Psoas muscle (tissue), 8 donors: ENCODE data around the gene GRID1. TPM values are rescaled to one million over a fixed set of nuclear protein-coding genes. Genes with fewer than 3 reads are reported as not detected.

Experiments used
- ATAC-seq, 4 donors: fragments of 200-7000 bp; cut with Tn5 transposase; one replicate each; pipeline ENCODE4 v1.9.1; 2020; ENCODE audit warnings: moderate library complexity in 3 of 4, mild to moderate bottlenecking in 2 of 4
- DNase-seq, 2 donors: peaks; one replicate each; pipeline ENCODE4 v3.0.0-alpha.2; 2020
- H3K27ac ChIP-seq: fragments of 200-600 bp; one replicate; pipeline ENCODE4 v1.8.0; 2022
- H3K27me3 ChIP-seq, 3 donors: fragments of 200-600 bp in 1 of 3; one replicate each; pipeline versions ENCODE4 v1.6.1 to v1.8.0; 2013 to 2022; ENCODE audit warnings: low read length in 2 of 3, mild to moderate bottlenecking in 2 of 3, moderate library complexity in 1 of 3; ENCODE audit not compliant: insufficient read depth in 3 of 3
- H3K36me3 ChIP-seq, 2 donors: fragments of 200-600 bp in 1 of 2; one replicate each; pipeline versions ENCODE4 v1.6.1 to v1.8.0; 2013 to 2022; ENCODE audit warnings: low read depth in 1 of 2, mild to moderate bottlenecking in 1 of 2, moderate library complexity in 1 of 2; ENCODE audit not compliant: insufficient read depth in 1 of 2
- H3K4me1 ChIP-seq: fragments of 200-600 bp; one replicate; pipeline ENCODE4 v1.8.0; 2022
- H3K4me3 ChIP-seq: fragments of 200-600 bp; one replicate; pipeline ENCODE4 v1.8.0; 2022; ENCODE audit warnings: mild to moderate bottlenecking
- H3K9me3 ChIP-seq: fragments of 200-600 bp; one replicate; pipeline ENCODE4 v1.8.0; 2022
- WGBS, 3 donors: extraction: QIAGEN DNeasy Blood & Tissue Kit; methylation state at CpG; one replicate each; pipeline versions ENCODE4 v1.1.6 to v1.1.7; 2013; 5-methylcytosine and 5-hydroxymethylcytosine counted together
- intact Hi-C, 2 donors: fragments of 100-400 bp; cut with DNase I; formaldehyde crosslinking; loops; one replicate each; pipeline versions ENCODE4 v1.11.0 to v1.14.2; 2022
- polyA plus RNA-seq, 3 donors: library from polyadenylated mRNA; stranded (reverse); fragments of 200-250 nt; gene quantifications; one replicate each; pipeline ENCODE4 v1.2.3, GENCODE V29; 2013
- total RNA-seq, 4 donors: library from RNA; stranded (reverse); fragmentation: NEBNext Ultra II Directional in 2 of 4; extraction: Animal tissue kit (Norgen Biotek cat#: 25700) in 2 of 4; gene quantifications; one replicate each; pipeline versions ENCODE4 v1.2.1 to v1.2.4, GENCODE V29; 2021 to 2023
- TF ChIP-seq, protein P1 (sequence below): fragments of 200-600 bp; IDR thresholded peaks from one replicate; pipeline ENCODE4 v1.8.0; 2022; ENCODE audit warnings: antibody characterized with exemption
- donor health status: healthy with polysubstance abuse.
- donor health status: DM: no; HTN: no; CAD: no; lungs with moderate emphysema.
- donor health status: Bipolar disorder and iron deficiency.
- donor health status: healthy.
- donor health status: DM: yes; HTN: yes; CAD: no.
- donor health status: DM: no; HTN: no; CAD: no.
- donor health status: DM: no; HTN: no; CAD: no.
- donor health status: DM: yes; HTN: yes; CAD: no.

Gene GRID1
- total and polyA plus RNA-seq, 7 donors: 0.17 to 0.56 (median 0.24) TPM

DNA sequence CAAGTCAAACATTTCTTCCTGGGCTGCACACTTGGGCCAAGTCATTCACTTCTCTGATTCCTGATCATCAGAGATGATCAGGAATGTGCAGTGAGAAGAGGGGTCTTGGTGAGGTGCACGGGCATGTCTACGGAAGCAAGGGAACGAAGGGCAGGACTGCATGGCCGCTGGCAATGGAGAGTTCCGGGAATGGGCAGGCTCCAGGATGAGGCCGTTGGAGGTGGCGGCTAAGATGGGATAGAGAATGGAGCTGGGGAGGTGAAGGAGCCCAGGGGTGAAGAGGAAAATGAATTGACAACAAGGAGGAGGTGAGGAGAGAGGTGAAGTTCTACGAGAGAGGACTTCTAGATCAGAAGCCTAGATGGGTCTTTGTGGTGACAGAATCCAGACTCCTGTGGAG is 260.0 kb downstream of the GRID1 start:
- TF ChIP-seq, protein P1, sequence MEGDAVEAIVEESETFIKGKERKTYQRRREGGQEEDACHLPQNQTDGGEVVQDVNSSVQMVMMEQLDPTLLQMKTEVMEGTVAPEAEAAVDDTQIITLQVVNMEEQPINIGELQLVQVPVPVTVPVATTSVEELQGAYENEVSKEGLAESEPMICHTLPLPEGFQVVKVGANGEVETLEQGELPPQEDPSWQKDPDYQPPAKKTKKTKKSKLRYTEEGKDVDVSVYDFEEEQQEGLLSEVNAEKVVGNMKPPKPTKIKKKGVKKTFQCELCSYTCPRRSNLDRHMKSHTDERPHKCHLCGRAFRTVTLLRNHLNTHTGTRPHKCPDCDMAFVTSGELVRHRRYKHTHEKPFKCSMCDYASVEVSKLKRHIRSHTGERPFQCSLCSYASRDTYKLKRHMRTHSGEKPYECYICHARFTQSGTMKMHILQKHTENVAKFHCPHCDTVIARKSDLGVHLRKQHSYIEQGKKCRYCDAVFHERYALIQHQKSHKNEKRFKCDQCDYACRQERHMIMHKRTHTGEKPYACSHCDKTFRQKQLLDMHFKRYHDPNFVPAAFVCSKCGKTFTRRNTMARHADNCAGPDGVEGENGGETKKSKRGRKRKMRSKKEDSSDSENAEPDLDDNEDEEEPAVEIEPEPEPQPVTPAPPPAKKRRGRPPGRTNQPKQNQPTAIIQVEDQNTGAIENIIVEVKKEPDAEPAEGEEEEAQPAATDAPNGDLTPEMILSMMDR: no peak
- intact Hi-C loops: no loop called here
- H3K9me3 ChIP-seq: no peaks in the 10 kb centered on the region
- H3K36me3 ChIP-seq: no peaks in the 10 kb centered on the region
- no peaks in the 10 kb centered on the region for H3K27me3 ChIP-seq
- H3K27ac ChIP-seq: no peak overlapping the region
- ATAC-seq (no peak), DNase-seq (no peak)
- 89 to 95% (median 90%) methylated on average over 8 of the region's 8 CpGs for WGBS, 3 donors
- no peaks in the 10 kb centered on the region for H3K4me1 ChIP-seq
- H3K4me3 ChIP-seq: no peak overlapping the region

DNA sequence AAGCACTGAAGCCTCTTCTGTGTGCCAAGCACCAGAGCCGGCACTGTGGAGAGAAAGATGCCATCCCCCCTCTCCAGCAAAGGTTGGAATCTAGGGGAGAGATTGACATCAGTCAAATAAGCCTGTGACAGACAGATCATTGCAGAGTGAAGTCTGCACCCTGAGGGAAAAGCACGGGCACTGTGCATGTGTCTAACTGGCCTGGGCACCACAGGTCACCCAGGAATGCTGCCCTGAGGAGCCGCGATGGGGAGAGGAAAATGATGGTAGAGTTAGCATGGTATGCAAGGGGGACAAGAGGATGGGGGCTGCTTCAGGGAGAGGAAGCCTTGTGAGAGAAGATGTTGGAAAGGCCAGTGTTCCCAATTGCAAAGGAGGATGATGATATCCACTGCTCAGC is 261.0 kb downstream of the GRID1 start:
- TF ChIP-seq, protein P1: no peak
- Histone ChIP-seq H3K27me3 (no peaks in the 10 kb centered on the region), H3K36me3 (no peaks in the 10 kb centered on the region), H3K27ac (no peak overlapping the region), H3K4me3 (no peak overlapping the region), H3K9me3 (no peaks in the 10 kb centered on the region), H3K4me1 (no peaks in the 10 kb centered on the region)
- no peak for ATAC-seq
- intact Hi-C loops: no loop called here
- DNase-seq: no peak
- WGBS, 3 donors: 88 to 90% (median 90%) methylated on average over 4 of the region's 4 CpGs

DNA sequence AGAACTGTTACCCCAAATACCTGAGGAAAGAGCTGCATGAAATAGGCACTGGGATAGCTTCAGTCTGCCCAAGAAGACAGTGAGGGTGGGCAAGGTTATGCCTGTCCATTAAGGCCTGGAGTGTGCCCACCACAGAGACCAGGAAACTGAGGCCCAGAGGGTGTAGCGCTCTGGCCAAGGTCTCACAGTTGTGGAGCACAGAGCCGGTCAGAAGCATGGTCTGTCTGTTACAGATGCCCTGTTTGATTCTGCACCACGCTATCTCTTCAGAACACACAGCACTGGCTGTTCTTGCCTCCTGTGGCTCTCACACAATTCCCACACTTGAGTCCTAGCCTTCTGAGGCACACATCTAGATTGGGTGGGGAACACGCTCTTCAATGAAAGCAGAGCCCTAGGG is 261.4 kb downstream of the GRID1 start:
- H3K27ac ChIP-seq: no peak overlapping the region
- TF ChIP-seq, protein P1: no peak
- intact Hi-C loops: no loop called here
- ATAC-seq (no peak), DNase-seq (no peak)
- WGBS, 3 donors: 88 to 95% (median 92%) methylated on average over 4 of the region's 4 CpGs
- no peaks in the 10 kb centered on the region for H3K36me3 ChIP-seq
- no peak overlapping the region for H3K4me3 ChIP-seq
- H3K9me3 ChIP-seq: no peaks in the 10 kb centered on the region
- no peaks in the 10 kb centered on the region for H3K27me3 ChIP-seq
- no peaks in the 10 kb centered on the region for H3K4me1 ChIP-seq

DNA sequence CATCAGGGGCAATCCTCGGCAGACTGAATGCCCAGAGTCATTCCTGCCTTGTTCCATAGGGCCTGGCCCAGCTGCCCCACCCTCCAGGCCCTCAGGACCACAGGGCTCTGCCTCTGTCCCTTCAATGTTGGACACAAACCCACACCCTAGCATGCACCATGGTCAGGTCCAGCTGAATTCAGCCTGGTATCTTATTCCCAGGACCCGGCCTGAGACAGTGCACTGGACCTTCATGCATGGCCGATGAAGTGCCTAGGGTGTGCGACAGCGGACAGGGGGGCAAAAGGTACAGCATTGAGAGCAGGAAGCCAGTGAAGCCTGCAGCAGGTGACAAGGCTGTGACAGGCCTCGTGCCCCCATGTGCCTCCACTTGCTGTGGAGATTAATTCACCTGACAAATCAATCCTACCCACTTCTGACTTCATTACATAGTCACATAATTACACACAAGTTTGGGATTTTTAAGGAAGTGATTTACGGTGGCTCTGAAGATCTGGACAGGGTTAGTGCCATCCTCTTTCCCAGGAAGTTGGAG is 261.9 kb downstream of the GRID1 start:
- Histone ChIP-seq H3K27ac (no peak overlapping the region), H3K9me3 (no peaks in the 10 kb centered on the region), H3K27me3 (no peaks in the 10 kb centered on the region), H3K4me1 (no peaks in the 10 kb centered on the region), H3K4me3 (no peak overlapping the region), H3K36me3 (no peaks in the 10 kb centered on the region)
- 89 to 93% (median 93%) methylated on average over 7 of the region's 7 CpGs for WGBS, 3 donors
- DNase-seq: no peak
- intact Hi-C loops: no loop called here
- no peak for ATAC-seq
- TF ChIP-seq, protein P1: no peak

DNA sequence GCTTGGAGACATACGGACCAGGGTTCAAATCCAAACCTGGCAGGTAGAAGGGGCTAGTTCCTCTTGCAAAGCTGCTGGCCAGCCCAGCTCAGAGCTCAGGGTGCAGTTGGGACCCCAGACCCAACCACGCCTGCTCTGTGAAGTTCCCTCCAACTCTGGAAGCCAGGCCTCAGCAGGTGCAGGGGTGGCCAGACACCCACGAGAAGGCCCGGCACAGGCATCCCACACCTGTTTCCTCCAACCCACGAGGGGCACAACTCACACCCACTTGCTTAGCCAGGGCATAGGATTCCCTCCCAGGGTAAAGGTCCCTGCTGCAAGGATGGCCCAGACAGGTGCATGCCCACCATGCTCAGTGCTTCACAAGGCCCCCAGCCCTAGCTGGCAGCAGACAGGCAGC is 262.4 kb downstream of the GRID1 start:
- Histone ChIP-seq H3K4me1 (no peaks in the 10 kb centered on the region), H3K27me3 (no peaks in the 10 kb centered on the region), H3K9me3 (no peaks in the 10 kb centered on the region), H3K4me3 (no peak overlapping the region), H3K27ac (no peak overlapping the region), H3K36me3 (no peaks in the 10 kb centered on the region)
- TF ChIP-seq, protein P1: no peak
- DNase-seq (no peak), ATAC-seq (no peak)
- 67 to 72% (median 68%) methylated on average over 5 of the region's 5 CpGs for WGBS, 3 donors
- intact Hi-C loops: no loop called here
